ENCODE measurements around the gene EPB41L5.
A peak's percentile ranks its signal among the peaks of the same experiment; 100 is the strongest.
"Not testable (repeated sequence)": the region's sequence is repeated elsewhere in the genome, so short reads cannot be mapped to it uniquely, and the experiment has no call there.

The EPB41L5 gene

GRCh38 chr2:120199817-120200459, 187.1 kb downstream of the EPB41L5 start:
- not testable (repeated sequence) for DNase-seq (ENCODE audit: low spot score)

- no peak for DNase-seq (ENCODE audit: low spot score)
Observed at GRCh38 chr2:120203251-120204021, 190.6 kb downstream of the EPB41L5 start.

- no peak for DNase-seq (ENCODE audit: low spot score)
Observed at GRCh38 chr2:120204022-120204405, 191.1 kb downstream of the EPB41L5 start.

- DNase-seq (ENCODE audit: low spot score): no peak
Observed at GRCh38 chr2:120204417-120204816, 191.5 kb downstream of the EPB41L5 start.

- no peak for DNase-seq (ENCODE audit: low spot score)
Observed at GRCh38 chr2:120204945-120205670, 192.2 kb downstream of the EPB41L5 start.

- DNase-seq (ENCODE audit: low spot score): no peak
Observed at GRCh38 chr2:120206022-120206581, 193.2 kb downstream of the EPB41L5 start.

- no peak for DNase-seq (ENCODE audit: low spot score)
Observed at GRCh38 chr2:120208381-120209353, 195.8 kb downstream of the EPB41L5 start.

GRCh38 chr2:120209427-120210269, 196.8 kb downstream of the EPB41L5 start:
- DNase-seq (ENCODE audit: low spot score): no peak

GRCh38 chr2:120210270-120210693, 197.4 kb downstream of the EPB41L5 start:
- no peak for DNase-seq (ENCODE audit: low spot score)

GRCh38 chr2:120218181-120218580, 205.3 kb downstream of the EPB41L5 start:
- DNase-seq (ENCODE audit: low spot score): no peak

- DNase-seq (ENCODE audit: low spot score): no peak
Observed at GRCh38 chr2:120219291-120219690, 206.4 kb downstream of the EPB41L5 start.

GRCh38 chr2:120219766-120220165, 206.9 kb downstream of the EPB41L5 start:
- DNase-seq (ENCODE audit: low spot score): no peak

GRCh38 chr2:120220756-120221155, 207.9 kb downstream of the EPB41L5 start:
- no peak for DNase-seq (ENCODE audit: low spot score)

GRCh38 chr2:120221616-120222015, 208.7 kb downstream of the EPB41L5 start:
- DNase-seq (ENCODE audit: low spot score): no peak

GRCh38 chr2:120222186-120223033, 209.5 kb downstream of the EPB41L5 start:
- no peak for DNase-seq (ENCODE audit: low spot score)

- DNase-seq (ENCODE audit: low spot score): peak; percentile 96
Observed at GRCh38 chr2:120223034-120223912, 210.4 kb downstream of the EPB41L5 start, which contains the start of gene TMEM185B. Gene TMEM185B (minus strand): TSS chr2:120223400. CDS start chr2:120222976, 424 bp downstream.

- DNase-seq (ENCODE audit: low spot score): no peak
Observed at GRCh38 chr2:120224256-120224655, 211.4 kb downstream of the EPB41L5 start.

Measured in HuH-7.5 (cell line).